HepG2 (cell line): ENCODE data around the gene ERF. TPM values are rescaled to one million over a fixed set of nuclear protein-coding genes. Genes with fewer than 3 reads are reported as not detected.

ENCODE experiments used
- AHDC1 ChIP-seq: sonication (generic); formaldehyde crosslinking; IDR thresholded peaks from 2 replicates; pipeline ENCODE4 v1.5.1; 2020; ENCODE audit warnings: mild to moderate bottlenecking, missing genetic modification reagents, borderline replicate concordance
- ATF4 ChIP-seq, 2 experiments: fragments of 450-650 bp in 1 of 2; sonication (generic) in 1 of 2; formaldehyde crosslinking; IDR thresholded peaks; 2 replicates each; pipeline versions ENCODE4 v1.5.0 to v1.8.0; 2020 to 2022; ENCODE audit warnings: mild to moderate bottlenecking in 1 of 2, missing genetic modification reagents in 1 of 2
- GATAD2A ChIP-seq: IDR thresholded peaks from 2 replicates; pipeline ENCODE4 v1.6.1; 2016
- HES4 ChIP-seq: sonication (generic); formaldehyde crosslinking; IDR thresholded peaks from 2 replicates; pipeline ENCODE4 v1.9.0; 2021; ENCODE audit warnings: mild to moderate bottlenecking, missing genetic modification reagents, borderline replicate concordance
- NR2C2 ChIP-seq: sonication (generic); formaldehyde crosslinking; IDR thresholded peaks from 2 replicates; pipeline ENCODE4 v1.4.0; 2020; ENCODE audit warnings: missing genetic modification reagents, mild to moderate bottlenecking, moderate library complexity, borderline replicate concordance
- SP1 ChIP-seq, 2 experiments: fragments of 450-650 bp in 1 of 2; sonication (generic) in 1 of 2; formaldehyde crosslinking in 1 of 2; IDR thresholded peaks; 2 replicates each; pipeline versions ENCODE4 v1.4.0 to v1.6.1; 2016 to 2020; ENCODE audit warnings: missing genetic modification reagents in 1 of 2
- SP5 ChIP-seq: IDR thresholded peaks from 2 replicates; pipeline ENCODE4 v1.6.1; 2016; ENCODE audit warnings: low read depth, borderline replicate concordance
- ZNF232 ChIP-seq: sonication (generic); formaldehyde crosslinking; IDR thresholded peaks from 2 replicates; pipeline ENCODE4 v1.4.0; 2020; ENCODE audit warnings: missing genetic modification reagents, borderline replicate concordance
- ZNF317 ChIP-seq: sonication (generic); formaldehyde crosslinking; IDR thresholded peaks from 2 replicates; pipeline ENCODE4 v1.5.0; 2020; ENCODE audit warnings: mild to moderate bottlenecking, missing genetic modification reagents
- ZNF570 ChIP-seq: sonication (generic); formaldehyde crosslinking; IDR thresholded peaks from 2 replicates; pipeline ENCODE4 v1.4.0; 2020; ENCODE audit warnings: mild to moderate bottlenecking, missing genetic modification reagents, borderline replicate concordance
- polyA plus RNA-seq, 8 experiments: library from polyadenylated mRNA; depleted of rRNA in 3 of 8; stranded (reverse) in 7 of 8; unstranded in 1 of 8; fragments of >200 nt; fragmentation: Illumina TruSeq in 4 of 8; extraction: Trizol in 4 of 8; gene quantifications; 2 replicates each; pipeline versions ENCODE4 v1.2.1 to v1.2.3, GENCODE V29; 2011 to 2016; ENCODE audit warnings: low read depth in 4 of 8, missing spikeins in 1 of 8, mixed read lengths in 1 of 8; ENCODE audit not compliant: insufficient read depth in 1 of 8
- total RNA-seq, 5 experiments: library from RNA; depleted of rRNA; stranded (reverse); fragments of >200 nt; fragmentation: Illumina TruSeq; extraction: Trizol; gene quantifications; 2 replicates each; pipeline ENCODE4 v1.2.3, GENCODE V29; 2016; ENCODE audit warnings: low read depth in 1 of 5
- TF ChIP-seq, protein P1 (sequence below): sonication (generic); formaldehyde crosslinking; IDR thresholded peaks from 2 replicates; pipeline ENCODE4 v1.4.0; 2020; ENCODE audit warnings: missing genetic modification reagents
- TF ChIP-seq, protein P2 (sequence below), 2 experiments: sonication (generic) in 1 of 2; formaldehyde crosslinking in 1 of 2; IDR thresholded peaks; 2 replicates each; pipeline versions ENCODE4 v1.4.0 to v1.6.1; 2018 to 2020; ENCODE audit warnings: missing genetic modification reagents in 2 of 2, borderline replicate concordance in 1 of 2, low read depth in 1 of 2, mild to moderate bottlenecking in 1 of 2, missing biosample characterization in 1 of 2

Gene ERF
- total and polyA plus RNA-seq, 2 of the 13 experiments (the other 11 are each of a cell fraction or from before 2014, with no cell fraction given): 67.1 to 69.9 TPM

- TF ChIP-seq AHDC1 (CRISPR knock-in tag) (peak; percentile 39; the same call in 1 of the 2 replicates), SP5 (CRISPR knock-in tag) (peak; percentile 75; the same call in 1 of the 2 replicates), GATAD2A (peak; percentile 71), HES4 (CRISPR knock-in tag) (peak; percentile 62; the same call in 1 of the 2 replicates), ZNF570 (CRISPR knock-in tag) (no peak), ATF4 (CRISPR knock-in tag; IDR thresholded peaks at IDR 0.05) (peak in 1 of 2 experiments; percentile 52; a peak in 2 of 4 replicates), ZNF317 (CRISPR knock-in tag) (peak; percentile 48; the same call in 1 of the 2 replicates), ZNF232 (CRISPR knock-in tag) (no peak), NR2C2 (peak; percentile 19; the same call in 1 of the 2 replicates), SP1 (IDR thresholded peaks at IDR 0.05) (no peak), SP1 (CRISPR knock-in tag; IDR thresholded peaks at IDR 0.05) (peak; percentile 85)
- TF ChIP-seq, protein P1, sequence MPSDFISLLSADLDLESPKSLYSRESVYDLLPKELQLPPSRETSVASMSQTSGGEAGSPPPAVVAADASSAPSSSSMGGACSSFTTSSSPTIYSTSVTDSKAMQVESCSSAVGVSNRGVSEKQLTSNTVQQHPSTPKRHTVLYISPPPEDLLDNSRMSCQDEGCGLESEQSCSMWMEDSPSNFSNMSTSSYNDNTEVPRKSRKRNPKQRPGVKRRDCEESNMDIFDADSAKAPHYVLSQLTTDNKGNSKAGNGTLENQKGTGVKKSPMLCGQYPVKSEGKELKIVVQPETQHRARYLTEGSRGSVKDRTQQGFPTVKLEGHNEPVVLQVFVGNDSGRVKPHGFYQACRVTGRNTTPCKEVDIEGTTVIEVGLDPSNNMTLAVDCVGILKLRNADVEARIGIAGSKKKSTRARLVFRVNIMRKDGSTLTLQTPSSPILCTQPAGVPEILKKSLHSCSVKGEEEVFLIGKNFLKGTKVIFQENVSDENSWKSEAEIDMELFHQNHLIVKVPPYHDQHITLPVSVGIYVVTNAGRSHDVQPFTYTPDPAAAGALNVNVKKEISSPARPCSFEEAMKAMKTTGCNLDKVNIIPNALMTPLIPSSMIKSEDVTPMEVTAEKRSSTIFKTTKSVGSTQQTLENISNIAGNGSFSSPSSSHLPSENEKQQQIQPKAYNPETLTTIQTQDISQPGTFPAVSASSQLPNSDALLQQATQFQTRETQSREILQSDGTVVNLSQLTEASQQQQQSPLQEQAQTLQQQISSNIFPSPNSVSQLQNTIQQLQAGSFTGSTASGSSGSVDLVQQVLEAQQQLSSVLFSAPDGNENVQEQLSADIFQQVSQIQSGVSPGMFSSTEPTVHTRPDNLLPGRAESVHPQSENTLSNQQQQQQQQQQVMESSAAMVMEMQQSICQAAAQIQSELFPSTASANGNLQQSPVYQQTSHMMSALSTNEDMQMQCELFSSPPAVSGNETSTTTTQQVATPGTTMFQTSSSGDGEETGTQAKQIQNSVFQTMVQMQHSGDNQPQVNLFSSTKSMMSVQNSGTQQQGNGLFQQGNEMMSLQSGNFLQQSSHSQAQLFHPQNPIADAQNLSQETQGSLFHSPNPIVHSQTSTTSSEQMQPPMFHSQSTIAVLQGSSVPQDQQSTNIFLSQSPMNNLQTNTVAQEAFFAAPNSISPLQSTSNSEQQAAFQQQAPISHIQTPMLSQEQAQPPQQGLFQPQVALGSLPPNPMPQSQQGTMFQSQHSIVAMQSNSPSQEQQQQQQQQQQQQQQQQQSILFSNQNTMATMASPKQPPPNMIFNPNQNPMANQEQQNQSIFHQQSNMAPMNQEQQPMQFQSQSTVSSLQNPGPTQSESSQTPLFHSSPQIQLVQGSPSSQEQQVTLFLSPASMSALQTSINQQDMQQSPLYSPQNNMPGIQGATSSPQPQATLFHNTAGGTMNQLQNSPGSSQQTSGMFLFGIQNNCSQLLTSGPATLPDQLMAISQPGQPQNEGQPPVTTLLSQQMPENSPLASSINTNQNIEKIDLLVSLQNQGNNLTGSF: no peak
- TF ChIP-seq, protein P2, sequence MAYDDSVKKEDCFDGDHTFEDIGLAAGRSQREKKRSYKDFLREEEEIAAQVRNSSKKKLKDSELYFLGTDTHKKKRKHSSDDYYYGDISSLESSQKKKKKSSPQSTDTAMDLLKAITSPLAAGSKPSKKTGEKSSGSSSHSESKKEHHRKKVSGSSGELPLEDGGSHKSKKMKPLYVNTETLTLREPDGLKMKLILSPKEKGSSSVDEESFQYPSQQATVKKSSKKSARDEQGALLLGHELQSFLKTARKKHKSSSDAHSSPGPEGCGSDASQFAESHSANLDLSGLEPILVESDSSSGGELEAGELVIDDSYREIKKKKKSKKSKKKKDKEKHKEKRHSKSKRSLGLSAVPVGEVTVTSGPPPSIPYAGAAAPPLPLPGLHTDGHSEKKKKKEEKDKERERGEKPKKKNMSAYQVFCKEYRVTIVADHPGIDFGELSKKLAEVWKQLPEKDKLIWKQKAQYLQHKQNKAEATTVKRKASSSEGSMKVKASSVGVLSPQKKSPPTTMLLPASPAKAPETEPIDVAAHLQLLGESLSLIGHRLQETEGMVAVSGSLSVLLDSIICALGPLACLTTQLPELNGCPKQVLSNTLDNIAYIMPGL (CRISPR knock-in tag; IDR thresholded peaks at IDR 0.05; ENCODE audit: borderline replicate concordance in 1 of 2, low read depth in 1 of 2): peak; percentile 82 to 87
Measured at GRCh38 chr19:42219812-42220750, 34.8 kb downstream of the ERF start, which contains the start of gene ZNF526 (continued).
